ENCODE measurements around the gene SLC12A9.

DNA sequence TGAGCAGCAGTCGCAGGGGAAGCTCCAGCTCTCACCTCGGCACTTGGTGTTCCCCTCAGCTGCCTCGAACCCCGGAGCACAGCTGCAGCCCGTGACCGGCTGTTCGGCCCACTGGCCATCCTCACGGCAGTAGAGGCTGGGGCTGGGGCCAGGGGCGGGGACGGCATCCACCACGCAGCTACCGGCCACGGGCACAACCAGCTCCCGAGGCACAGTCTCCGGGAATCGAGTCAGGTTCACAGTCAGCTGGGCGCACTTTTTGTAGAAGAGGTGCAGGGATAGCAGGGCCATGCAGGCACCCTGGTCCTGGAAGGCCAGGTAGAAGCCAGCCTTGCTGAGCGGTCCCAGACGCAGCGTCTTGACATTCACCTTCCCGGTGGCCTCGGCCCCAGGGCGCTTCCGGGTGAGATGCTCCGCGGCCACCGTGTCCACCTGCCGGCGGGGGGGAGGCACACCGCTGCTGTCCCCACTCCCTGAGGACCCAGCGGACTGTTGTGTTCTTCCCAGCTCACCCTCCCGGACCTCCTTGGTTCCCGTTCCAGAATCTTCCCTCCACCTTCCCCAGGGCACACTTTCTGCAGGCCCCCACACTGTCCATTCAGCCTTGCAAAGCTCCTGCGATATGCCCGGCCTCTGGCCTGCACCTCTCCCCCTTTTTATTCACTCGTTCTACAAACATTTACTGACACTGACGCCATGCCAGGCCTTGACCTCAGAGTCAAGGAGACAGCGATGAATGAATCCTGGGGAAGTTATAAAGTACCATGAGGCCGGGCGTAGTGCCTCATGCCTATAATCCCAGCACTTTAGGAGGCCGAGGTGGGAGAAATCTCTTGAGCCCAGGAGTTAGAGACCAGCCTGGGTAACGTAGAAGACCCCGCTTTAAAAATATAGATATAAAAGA is 30.0 kb upstream of the SLC12A9 start:
- TF ChIP-seq, protein P1, sequence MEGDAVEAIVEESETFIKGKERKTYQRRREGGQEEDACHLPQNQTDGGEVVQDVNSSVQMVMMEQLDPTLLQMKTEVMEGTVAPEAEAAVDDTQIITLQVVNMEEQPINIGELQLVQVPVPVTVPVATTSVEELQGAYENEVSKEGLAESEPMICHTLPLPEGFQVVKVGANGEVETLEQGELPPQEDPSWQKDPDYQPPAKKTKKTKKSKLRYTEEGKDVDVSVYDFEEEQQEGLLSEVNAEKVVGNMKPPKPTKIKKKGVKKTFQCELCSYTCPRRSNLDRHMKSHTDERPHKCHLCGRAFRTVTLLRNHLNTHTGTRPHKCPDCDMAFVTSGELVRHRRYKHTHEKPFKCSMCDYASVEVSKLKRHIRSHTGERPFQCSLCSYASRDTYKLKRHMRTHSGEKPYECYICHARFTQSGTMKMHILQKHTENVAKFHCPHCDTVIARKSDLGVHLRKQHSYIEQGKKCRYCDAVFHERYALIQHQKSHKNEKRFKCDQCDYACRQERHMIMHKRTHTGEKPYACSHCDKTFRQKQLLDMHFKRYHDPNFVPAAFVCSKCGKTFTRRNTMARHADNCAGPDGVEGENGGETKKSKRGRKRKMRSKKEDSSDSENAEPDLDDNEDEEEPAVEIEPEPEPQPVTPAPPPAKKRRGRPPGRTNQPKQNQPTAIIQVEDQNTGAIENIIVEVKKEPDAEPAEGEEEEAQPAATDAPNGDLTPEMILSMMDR (IDR thresholded peaks at IDR 0.05) = no peak
- no peak for TF ChIP-seq POLR2AphosphoS5 (IDR thresholded peaks at IDR 0.05)
